Erythroblast (primary cell): ENCODE data around the gene CDC37.
A peak's percentile ranks its signal among the peaks of the same experiment; 100 is the strongest.

Experiments
- GATA1 ChIP-seq: IDR thresholded peaks from 2 replicates; pipeline ENCODE4 v1.6.1; 2011; ENCODE audit warnings: low read depth, mild to moderate bottlenecking, control low read depth, low read length, moderate library complexity
- POLR2A ChIP-seq: IDR thresholded peaks from 2 replicates; pipeline ENCODE4 v1.6.1; 2011; ENCODE audit warnings: mild to moderate bottlenecking, low read length

- TF ChIP-seq POLR2A (peak; percentile 90), GATA1 (no peak)
Measured at GRCh38 chr19:10403137-10404021, at the start of gene CDC37.
